Cardiac fibroblast (primary cell): ENCODE data around the gene ACTL6A.

Experiments used
- DNase-seq, 2 donors: peaks; one replicate each; pipeline versions ENCODE4 v3.0.0 to v3.0.0-alpha.2; 2010; ENCODE audit warnings: low read depth in 2 of 2
- H3K4me3 ChIP-seq, 2 donors: replicated peaks in 1 of 2; 1 replicate in 1 of 2; 2 replicates in 1 of 2; pipeline ENCODE4 v1.5.1; 2011; ENCODE audit warnings: low read depth in 2 of 2, low read length in 2 of 2, mild to moderate bottlenecking in 2 of 2, moderate library complexity in 1 of 2
- TF ChIP-seq, protein P1 (sequence below): IDR thresholded peaks from one replicate; pipeline ENCODE4 v1.5.1; 2011; ENCODE audit warnings: low read depth, mild to moderate bottlenecking, low read length, inconsistent platforms

Gene ACTL6A

DNA sequence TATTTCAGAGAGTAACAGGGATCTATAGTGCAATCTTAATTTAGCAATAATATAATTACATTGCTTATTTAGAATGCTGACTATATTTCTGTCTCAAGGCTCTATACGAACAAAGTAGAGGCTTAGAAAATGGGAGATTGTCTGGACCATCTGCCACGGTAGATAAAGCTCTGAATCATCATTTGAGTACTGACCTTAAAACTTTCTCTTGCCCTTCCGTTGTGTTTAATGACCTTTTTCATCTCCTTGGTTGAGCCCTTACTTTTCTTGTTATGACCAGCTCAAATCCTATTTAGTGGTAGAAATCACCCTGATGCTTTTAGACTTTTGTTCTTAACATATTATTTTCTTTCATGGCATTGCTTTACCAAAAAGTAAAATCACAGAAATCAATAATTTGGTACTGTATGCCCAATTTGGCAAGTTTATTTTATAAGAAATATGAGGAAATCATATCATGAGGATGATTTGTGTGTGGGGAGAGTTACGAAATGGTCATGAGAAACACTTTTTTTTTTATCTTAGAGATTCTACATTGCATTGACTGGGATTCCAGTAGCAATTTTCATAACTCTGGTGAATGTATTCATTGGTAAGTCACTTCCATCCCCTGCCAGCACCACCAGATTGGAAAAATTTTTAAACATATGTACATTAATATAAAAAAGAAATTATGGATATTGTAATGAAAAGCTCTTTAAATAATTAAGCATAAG lies 52.9 kb downstream of the ACTL6A start:
- no peak overlapping the region for H3K4me3 ChIP-seq
- DNase-seq = peak; percentile 57 to 62
- TF ChIP-seq, protein P1, sequence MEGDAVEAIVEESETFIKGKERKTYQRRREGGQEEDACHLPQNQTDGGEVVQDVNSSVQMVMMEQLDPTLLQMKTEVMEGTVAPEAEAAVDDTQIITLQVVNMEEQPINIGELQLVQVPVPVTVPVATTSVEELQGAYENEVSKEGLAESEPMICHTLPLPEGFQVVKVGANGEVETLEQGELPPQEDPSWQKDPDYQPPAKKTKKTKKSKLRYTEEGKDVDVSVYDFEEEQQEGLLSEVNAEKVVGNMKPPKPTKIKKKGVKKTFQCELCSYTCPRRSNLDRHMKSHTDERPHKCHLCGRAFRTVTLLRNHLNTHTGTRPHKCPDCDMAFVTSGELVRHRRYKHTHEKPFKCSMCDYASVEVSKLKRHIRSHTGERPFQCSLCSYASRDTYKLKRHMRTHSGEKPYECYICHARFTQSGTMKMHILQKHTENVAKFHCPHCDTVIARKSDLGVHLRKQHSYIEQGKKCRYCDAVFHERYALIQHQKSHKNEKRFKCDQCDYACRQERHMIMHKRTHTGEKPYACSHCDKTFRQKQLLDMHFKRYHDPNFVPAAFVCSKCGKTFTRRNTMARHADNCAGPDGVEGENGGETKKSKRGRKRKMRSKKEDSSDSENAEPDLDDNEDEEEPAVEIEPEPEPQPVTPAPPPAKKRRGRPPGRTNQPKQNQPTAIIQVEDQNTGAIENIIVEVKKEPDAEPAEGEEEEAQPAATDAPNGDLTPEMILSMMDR = no peak

GRCh38 chr3:179622023-179622422 lies 59.3 kb downstream of the ACTL6A start:
- H3K4me3 ChIP-seq = no peak overlapping the region
- DNase-seq = no peak
- TF ChIP-seq, protein P1 = no peak

- H3K4me3 ChIP-seq = no peak overlapping the region
- TF ChIP-seq, protein P1 = no peak
- DNase-seq = peak in 1 of 2 donors; percentile 5
Observed at GRCh38 chr3:179624451-179624850, 61.7 kb downstream of the ACTL6A start.

- no peak for DNase-seq
- TF ChIP-seq, protein P1 = no peak
- no peak overlapping the region for H3K4me3 ChIP-seq
Observed at GRCh38 chr3:179630753-179631451, 68.2 kb downstream of the ACTL6A start.
